Neuron (in vitro differentiated cells): ENCODE results near the gene E2F7.

Source experiments
- H2AFZ ChIP-seq: one replicate; pipeline ENCODE4 v1.6.1; 2013; ENCODE audit warnings: low read depth, mild to moderate bottlenecking, inconsistent platforms, low read length, moderate library complexity
- H3K27me3 ChIP-seq: one replicate; pipeline ENCODE4 v1.6.1; 2013; ENCODE audit warnings: low read length; ENCODE audit not compliant: insufficient read depth
- H3K36me3 ChIP-seq: one replicate; pipeline ENCODE4 v1.6.1; 2013; ENCODE audit warnings: low read length; ENCODE audit not compliant: insufficient read depth
- H3K4me1 ChIP-seq: one replicate; pipeline ENCODE4 v1.6.1; 2013; ENCODE audit warnings: low read length; ENCODE audit not compliant: insufficient read depth
- H3K4me3 ChIP-seq: 2 replicates; pipeline ENCODE4 v1.5.1; 2013; ENCODE audit warnings: mild to moderate bottlenecking, low read length, moderate library complexity
- H3K9me3 ChIP-seq: one replicate; pipeline ENCODE4 v1.6.1; 2013; ENCODE audit warnings: low read length

Gene E2F7

DNA sequence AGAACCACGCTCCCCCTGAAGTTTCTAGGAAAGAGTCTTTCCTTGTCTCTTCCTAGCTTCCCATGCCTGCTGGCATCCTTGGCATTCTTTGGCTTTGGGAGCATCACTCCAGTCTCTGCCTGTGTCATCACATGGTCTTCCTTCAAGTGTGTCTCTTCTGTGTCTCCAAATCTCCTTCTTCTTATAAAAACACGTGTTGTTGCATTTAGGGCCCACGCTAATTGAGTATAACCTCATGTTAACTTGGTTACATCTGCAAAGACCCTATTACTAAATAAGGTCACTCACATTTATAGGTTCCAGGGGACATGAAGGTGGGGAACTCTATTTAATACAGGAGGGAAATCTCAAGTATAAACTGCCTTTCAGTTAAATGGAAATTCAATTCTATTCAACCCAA lies 63.0 kb downstream of the E2F7 start:
- H3K9me3 ChIP-seq: no peaks in the 10 kb centered on the region
- H3K4me3 ChIP-seq: no peak overlapping the region
- no peak overlapping the region for H2AFZ ChIP-seq
- no peaks in the 10 kb centered on the region for H3K27me3 ChIP-seq
- H3K36me3 ChIP-seq: no peaks in the 10 kb centered on the region
- H3K4me1 ChIP-seq: no peaks in the 10 kb centered on the region

DNA sequence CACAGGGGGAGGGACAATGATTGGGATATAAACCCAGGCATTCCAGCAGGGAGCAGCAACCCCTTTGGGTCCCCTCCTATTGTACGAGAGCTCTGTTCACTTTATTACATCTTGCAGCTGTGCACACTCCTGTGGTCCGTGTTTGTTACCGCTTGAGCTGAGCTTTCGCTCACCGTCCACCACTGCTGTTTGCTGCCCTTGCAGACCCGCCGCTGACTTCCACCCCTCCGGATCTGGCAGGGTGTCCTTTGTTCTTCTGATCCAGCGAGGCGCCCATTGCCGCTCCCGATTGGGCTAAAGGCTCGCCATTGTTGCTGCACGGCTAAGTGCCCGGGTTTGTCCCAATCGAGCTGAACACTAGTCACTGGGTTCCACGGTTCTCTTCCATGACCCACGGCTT lies 64.1 kb downstream of the E2F7 start:
- H3K27me3 ChIP-seq: no peaks in the 10 kb centered on the region
- no peak overlapping the region for H2AFZ ChIP-seq
- no peaks in the 10 kb centered on the region for H3K4me1 ChIP-seq
- H3K36me3 ChIP-seq: no peaks in the 10 kb centered on the region
- H3K9me3 ChIP-seq: no peaks in the 10 kb centered on the region
- H3K4me3 ChIP-seq: no peak overlapping the region

DNA sequence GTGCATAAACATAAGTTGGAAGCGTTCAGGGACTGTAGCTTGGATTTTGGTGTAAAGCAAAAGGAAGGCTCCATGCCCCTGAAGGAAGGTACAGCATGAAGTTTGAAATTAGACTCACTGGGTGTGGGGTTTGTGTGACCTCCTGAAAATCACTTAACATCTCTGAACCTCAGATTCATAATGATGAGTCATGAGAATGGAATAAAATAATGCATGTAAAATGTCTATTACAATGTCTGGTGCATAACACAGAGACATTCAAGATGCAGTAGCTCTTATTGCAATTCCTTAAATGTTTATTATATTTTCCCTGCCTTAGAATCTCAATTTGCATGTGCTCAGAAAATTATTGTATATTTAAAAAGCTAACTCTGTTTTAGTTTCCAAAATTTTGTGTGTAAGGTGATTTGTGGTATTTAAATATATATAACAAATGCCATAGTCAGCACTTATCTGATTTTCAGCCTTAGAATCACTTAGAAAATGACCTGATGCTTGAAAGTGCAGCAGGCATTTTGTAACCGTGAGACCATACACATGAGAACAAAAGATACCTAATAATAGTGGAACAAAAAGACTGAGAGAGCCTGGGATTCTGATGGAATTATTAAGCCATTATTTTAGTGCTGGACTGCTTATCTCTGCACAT lies 66.3 kb downstream of the E2F7 start:
- no peak overlapping the region for H3K4me3 ChIP-seq
- no peaks in the 10 kb centered on the region for H3K27me3 ChIP-seq
- H3K36me3 ChIP-seq: no peaks in the 10 kb centered on the region
- H2AFZ ChIP-seq: no peak overlapping the region
- no peaks in the 10 kb centered on the region for H3K4me1 ChIP-seq
- no peaks in the 10 kb centered on the region for H3K9me3 ChIP-seq

DNA sequence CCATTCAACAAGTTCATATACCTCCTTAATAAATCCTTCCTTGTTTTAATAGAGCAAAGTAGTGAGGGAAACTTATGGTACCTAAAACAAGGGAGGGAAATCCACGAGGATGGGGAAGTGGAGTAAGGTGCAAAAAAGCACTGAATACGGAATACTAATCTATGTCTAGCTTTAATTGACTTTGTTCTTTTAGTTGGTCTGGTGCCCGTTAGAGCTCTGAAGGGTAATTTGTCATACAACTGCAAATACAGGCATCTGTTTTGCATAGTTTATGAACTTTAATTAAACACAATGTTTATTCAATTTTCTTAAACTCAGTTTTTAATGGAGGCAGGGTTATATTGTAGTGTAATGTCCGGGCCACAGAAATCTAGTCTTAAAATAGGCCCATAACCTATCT lies 67.0 kb downstream of the E2F7 start:
- H3K36me3 ChIP-seq: no peaks in the 10 kb centered on the region
- no peaks in the 10 kb centered on the region for H3K27me3 ChIP-seq
- H3K4me1 ChIP-seq: no peaks in the 10 kb centered on the region
- no peak overlapping the region for H2AFZ ChIP-seq
- no peak overlapping the region for H3K4me3 ChIP-seq
- no peaks in the 10 kb centered on the region for H3K9me3 ChIP-seq

DNA sequence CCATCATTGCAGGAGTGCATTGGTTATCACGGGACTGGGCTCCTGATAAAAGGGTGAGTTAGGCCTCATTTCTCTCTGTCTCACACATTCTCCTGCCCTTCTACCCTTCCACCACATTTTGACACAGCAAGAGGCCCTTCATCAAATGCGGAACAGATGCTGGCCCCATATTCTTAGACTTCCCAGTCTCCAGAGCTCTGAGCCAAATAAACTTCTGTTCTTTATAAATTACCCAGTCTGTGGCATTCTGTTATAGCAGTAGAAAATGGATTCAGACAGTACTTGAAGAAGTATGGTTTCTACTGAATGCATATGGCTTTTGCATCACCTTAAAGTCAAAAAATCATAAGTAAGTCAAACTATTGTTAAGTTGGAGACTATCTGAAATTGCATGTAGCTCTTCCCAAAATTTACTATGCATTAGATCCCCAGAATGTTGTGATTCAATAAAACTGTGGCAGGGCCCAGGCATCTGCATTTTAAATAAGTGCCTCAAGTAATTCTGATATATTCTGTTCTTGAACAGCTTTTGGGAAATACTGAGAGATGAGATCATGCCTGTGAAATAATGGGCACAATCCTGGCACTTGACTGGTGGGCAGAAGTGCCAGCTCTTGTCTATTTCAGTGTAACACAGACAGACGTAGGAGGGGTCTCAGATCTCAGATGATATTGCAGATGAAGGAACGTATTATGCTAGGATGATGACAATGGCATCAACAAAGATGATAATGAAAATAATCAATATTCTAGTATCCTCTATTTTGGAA lies 68.2 kb downstream of the E2F7 start:
- Histone ChIP-seq H3K36me3 (no peaks in the 10 kb centered on the region), H3K27me3 (no peaks in the 10 kb centered on the region), H3K9me3 (no peaks in the 10 kb centered on the region), H3K4me3 (no peak overlapping the region), H3K4me1 (no peaks in the 10 kb centered on the region), H2AFZ (no peak overlapping the region)

DNA sequence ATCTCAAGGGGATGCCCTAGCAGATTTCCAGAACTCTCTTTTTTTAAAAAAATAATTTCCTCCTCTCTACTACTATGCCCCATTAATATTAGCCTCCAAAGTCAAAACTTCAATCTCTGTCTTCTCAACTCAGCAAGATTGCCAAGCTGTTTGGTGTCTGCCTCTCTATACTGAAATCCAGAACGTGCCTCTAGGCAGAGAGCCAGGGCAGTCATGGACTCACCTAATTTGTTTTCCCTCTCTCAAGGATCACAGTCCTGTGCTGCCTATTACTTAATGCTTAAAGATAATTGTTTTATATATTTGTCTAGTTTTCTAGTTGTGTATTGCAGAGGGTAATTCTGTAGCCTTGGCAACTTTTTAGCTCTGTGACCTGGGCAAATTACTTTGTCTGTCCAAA lies 74.7 kb downstream of the E2F7 start:
- Histone ChIP-seq H3K4me1 (no peaks in the 10 kb centered on the region), H3K27me3 (no peaks in the 10 kb centered on the region), H3K36me3 (no peaks in the 10 kb centered on the region), H2AFZ (no peak overlapping the region), H3K9me3 (no peaks in the 10 kb centered on the region), H3K4me3 (no peak overlapping the region)

DNA sequence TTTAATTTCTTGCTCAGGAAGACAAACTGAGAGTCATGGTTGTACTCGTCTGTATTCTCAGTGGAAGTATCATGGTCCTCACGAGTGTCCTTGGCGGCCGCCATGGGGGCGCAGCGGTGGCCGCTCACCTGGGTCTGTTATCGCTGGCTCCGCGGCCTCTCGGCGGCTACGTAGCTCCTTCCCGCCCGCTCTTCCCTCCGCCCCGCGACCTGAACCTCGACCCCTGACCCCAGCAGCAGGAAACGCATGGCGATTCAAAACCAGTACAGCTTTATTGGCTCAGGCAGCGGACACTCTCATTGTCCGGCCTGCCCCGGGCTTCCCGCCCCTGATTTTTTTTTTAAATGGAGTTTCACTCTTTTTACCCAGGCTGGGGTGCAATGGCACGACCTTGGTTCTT lies 80.8 kb downstream of the E2F7 start:
- H3K9me3 ChIP-seq: peaks cover 4% of the 10 kb centered on the region
- no peak overlapping the region for H2AFZ ChIP-seq
- H3K4me1 ChIP-seq: no peaks in the 10 kb centered on the region
- no peak overlapping the region for H3K4me3 ChIP-seq
- H3K36me3 ChIP-seq: no peaks in the 10 kb centered on the region
- no peaks in the 10 kb centered on the region for H3K27me3 ChIP-seq

DNA sequence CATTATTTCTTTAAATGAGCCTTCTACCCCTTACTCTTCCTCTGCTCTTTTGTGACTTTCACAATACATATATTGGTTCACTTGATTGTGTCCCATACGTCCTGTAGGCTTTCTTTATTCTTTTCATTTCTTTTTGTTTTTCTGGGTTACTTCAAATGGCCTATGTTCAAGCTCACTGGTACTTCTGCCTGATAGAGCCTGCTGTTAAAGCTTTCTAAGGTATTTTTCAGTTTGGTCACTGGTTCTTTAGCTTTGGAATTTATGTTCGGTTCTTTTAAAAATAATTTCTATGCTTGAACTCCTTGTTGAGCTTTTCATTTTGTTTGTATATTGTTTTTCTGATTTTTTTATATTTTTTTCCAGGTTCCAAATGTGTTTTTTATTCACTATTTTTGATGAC lies 81.9 kb downstream of the E2F7 start:
- Histone ChIP-seq H3K27me3 (no peaks in the 10 kb centered on the region), H3K9me3 (peaks cover 4% of the 10 kb centered on the region), H3K36me3 (no peaks in the 10 kb centered on the region), H3K4me1 (no peaks in the 10 kb centered on the region), H3K4me3 (no peak overlapping the region), H2AFZ (no peak overlapping the region)

DNA sequence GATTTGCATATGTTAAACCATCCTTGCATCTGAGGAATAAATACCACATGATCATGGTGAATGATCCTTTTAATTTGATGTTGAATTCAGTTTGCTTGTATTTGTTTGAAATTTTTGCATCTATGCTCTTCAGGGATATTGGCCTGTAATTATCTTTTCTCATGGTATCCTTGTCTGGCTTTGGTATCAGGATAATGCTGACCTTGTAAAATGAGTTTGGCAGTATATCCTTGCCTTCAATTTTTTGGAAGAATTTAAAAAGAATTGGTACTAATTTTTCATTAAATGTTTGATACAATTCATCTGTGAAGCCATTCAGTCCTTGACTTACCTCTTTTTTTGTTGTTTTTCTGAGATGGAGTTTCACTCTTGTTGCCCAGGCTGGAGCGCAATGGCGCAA lies 85.2 kb downstream of the E2F7 start:
- Histone ChIP-seq H3K4me3 (no peak overlapping the region), H3K4me1 (no peaks in the 10 kb centered on the region), H3K27me3 (no peaks in the 10 kb centered on the region), H3K36me3 (no peaks in the 10 kb centered on the region), H3K9me3 (peaks cover 4% of the 10 kb centered on the region), H2AFZ (no peak overlapping the region)

DNA sequence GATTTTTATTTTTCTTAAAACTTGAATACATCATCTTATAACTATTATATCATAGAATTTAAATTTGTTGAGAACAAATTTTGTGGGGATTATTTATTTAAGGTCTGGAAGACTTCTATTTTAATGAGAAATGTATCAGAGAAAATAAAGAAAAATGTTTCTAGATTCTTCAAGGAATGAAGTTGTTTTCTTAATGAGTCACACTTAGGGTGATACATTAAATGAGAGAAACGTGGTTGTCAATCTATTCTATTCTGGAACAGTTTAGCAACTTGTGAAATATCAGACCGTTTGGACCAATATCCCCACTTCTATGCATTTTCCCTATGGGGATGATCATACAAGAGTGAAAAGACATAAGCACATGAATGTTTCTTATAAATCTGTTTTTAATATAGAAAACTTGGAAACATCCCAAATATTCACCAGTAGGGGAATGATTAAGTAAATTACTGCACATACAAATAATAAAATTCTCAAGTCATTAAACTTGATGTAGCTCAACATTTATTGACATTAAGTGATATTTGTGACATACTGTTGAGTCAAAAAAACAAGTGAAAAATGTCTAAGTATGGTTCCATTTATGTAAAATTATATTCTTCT lies 88.5 kb downstream of the E2F7 start:
- Histone ChIP-seq H2AFZ (no peak overlapping the region), H3K9me3 (no peaks in the 10 kb centered on the region), H3K4me3 (no peak overlapping the region), H3K36me3 (no peaks in the 10 kb centered on the region), H3K27me3 (no peaks in the 10 kb centered on the region), H3K4me1 (no peaks in the 10 kb centered on the region)
